Activated T-cell treated with anti-CD3 and anti-CD28 coated beads, Interleukin-2, amount 50 U/mL, for 72 hours (primary cell): ENCODE data around the gene LRP3. TPM values are rescaled to one million over a fixed set of nuclear protein-coding genes. Genes with fewer than 3 reads are reported as not detected.
A peak's percentile ranks its signal among the peaks of the same experiment; 100 is the strongest.
"Not testable (repeated sequence)": the region's sequence is repeated elsewhere in the genome, so short reads cannot be mapped to it uniquely, and the experiment has no call there.

Experiments
- ATAC-seq, 2 donors: fragments of 150-1000 bp; cut with Tn5 transposase; replicated peaks in 1 of 2; 2 replicates each; pipeline ENCODE4 v1.10.0; 2021; ENCODE audit warnings: moderate library complexity in 2 of 2, mild to moderate bottlenecking in 1 of 2
- DNase-seq, 2 donors: peaks; one replicate each; pipeline ENCODE4 v3.0.0; 2021 to 2022; ENCODE audit warnings: mixed read lengths in 1 of 2
- H3K27ac Mint-ChIP-seq: one replicate; pipeline ENCODE4 v1.8.0; 2022; ENCODE audit warnings: mild to moderate bottlenecking, moderate library complexity, mixed read lengths
- H3K27me3 Mint-ChIP-seq: one replicate; pipeline ENCODE4 v1.8.0; 2022; ENCODE audit warnings: low read depth, mixed read lengths
- H3K36me3 Mint-ChIP-seq, 2 donors: one replicate each; pipeline ENCODE4 v1.8.0; 2022; ENCODE audit warnings: mixed read lengths in 2 of 2, mild to moderate bottlenecking in 1 of 2; ENCODE audit not compliant: insufficient read depth in 2 of 2
- H3K4me1 Mint-ChIP-seq: one replicate; pipeline ENCODE4 v1.8.0; 2022; ENCODE audit warnings: low read depth, mixed read lengths
- H3K4me3 Mint-ChIP-seq, 2 donors: one replicate each; pipeline ENCODE4 v1.8.0; 2022; ENCODE audit warnings: mild to moderate bottlenecking in 2 of 2, mixed read lengths in 2 of 2, moderate library complexity in 2 of 2
- H3K9me3 Mint-ChIP-seq, 2 donors: one replicate each; pipeline ENCODE4 v1.8.0; 2022; ENCODE audit warnings: mixed read lengths in 2 of 2
- total RNA-seq, 2 donors: library from RNA; stranded (reverse); gene quantifications; one replicate each; pipeline ENCODE4 v1.2.3, GENCODE V29; 2022

Gene LRP3
- total RNA-seq, 2 donors from 2014 or later = 0.10 TPM; not detected in 1

- no peak for ATAC-seq
- no peaks in the 10 kb centered on the region for H3K36me3 Mint-ChIP-seq
- H3K27ac Mint-ChIP-seq = no peak overlapping the region
- peaks cover 12% of the 10 kb centered on the region for H3K4me1 Mint-ChIP-seq
- no peak overlapping the region for H3K4me3 Mint-ChIP-seq
- H3K9me3 Mint-ChIP-seq = no peaks in the 10 kb centered on the region
- peaks cover 8% of the 10 kb centered on the region for H3K27me3 Mint-ChIP-seq
- DNase-seq = no peak
Measured at GRCh38 chr19:33187183-33187540, 7.0 kb upstream of the LRP3 start.

GRCh38 chr19:33189453-33189852 lies 4.7 kb upstream of the LRP3 start:
- Mint-ChIP-seq H3K4me3 (no peak overlapping the region), H3K36me3 (no peaks in the 10 kb centered on the region), H3K9me3 (no peaks in the 10 kb centered on the region)

DNA sequence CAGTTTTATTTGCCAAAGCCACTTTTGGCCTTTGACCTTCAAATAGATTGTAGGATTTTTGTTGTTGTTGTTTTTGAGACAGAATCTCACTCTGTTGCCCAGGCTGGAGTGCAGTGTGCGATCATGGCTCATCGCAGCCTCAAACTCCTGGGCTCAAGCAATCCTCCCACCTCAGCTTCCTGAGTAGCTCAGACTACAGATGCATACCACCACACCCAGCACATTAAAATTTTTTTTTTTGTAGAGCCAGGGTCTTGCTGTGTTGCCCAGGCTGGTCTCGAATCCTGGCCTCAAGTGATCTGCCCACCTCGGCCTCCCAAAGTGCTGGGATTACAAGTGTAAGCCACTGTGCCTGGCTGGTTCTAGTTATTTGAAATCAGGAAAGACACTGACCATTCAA lies 3.0 kb upstream of the LRP3 start:
- H3K27me3 Mint-ChIP-seq = peaks cover 25% of the 10 kb centered on the region
- not testable (repeated sequence) for DNase-seq, ATAC-seq, H3K9me3 Mint-ChIP-seq, H3K36me3 Mint-ChIP-seq, H3K4me3 Mint-ChIP-seq, H3K4me1 Mint-ChIP-seq, H3K27ac Mint-ChIP-seq

More at GRCh38 chr19:33189453-33189852, 4.7 kb upstream of the LRP3 start:
- ATAC-seq (no peak), DNase-seq (no peak)
- Mint-ChIP-seq H3K27ac (no peak overlapping the region), H3K4me1 (peaks cover 12% of the 10 kb centered on the region), H3K27me3 (peaks cover 25% of the 10 kb centered on the region)

DNA sequence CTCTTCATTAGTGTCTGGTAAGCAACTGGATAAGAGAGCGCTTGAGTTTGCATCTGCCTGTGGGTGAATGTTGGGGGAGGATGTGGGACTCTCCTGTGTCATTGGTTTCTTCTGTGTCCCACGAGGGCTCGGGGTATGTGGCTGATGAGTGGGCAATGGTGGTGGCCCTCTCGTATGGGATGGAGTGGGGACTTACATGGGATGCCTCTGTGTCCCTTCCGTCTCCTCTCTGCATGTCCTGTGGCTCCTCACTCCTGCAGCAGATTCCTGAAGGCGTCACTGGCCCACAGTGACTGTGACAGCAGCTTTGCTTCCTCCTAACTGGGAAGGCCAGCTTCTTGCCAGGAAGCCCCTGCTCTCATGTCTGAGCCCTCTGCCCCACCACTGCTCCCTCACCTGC lies 2.6 kb upstream of the LRP3 start:
- Mint-ChIP-seq H3K27me3 (peaks cover 26% of the 10 kb centered on the region), H3K4me3 (no peak overlapping the region), H3K36me3 (no peaks in the 10 kb centered on the region), H3K27ac (no peak overlapping the region), H3K4me1 (peaks cover 3% of the 10 kb centered on the region), H3K9me3 (no peaks in the 10 kb centered on the region)
- ATAC-seq (no peak), DNase-seq (no peak)

- Mint-ChIP-seq H3K4me1 (no peaks in the 10 kb centered on the region), H3K27ac (no peak overlapping the region), H3K4me3 (no peak overlapping the region), H3K9me3 (no peaks in the 10 kb centered on the region), H3K36me3 (no peaks in the 10 kb centered on the region), H3K27me3 (peaks cover 32% of the 10 kb centered on the region)
- DNase-seq (no peak), ATAC-seq (no peak)
Measured at GRCh38 chr19:33192010-33192409, 2.1 kb upstream of the LRP3 start.

GRCh38 chr19:33193269-33193864 lies 763 bp upstream of the LRP3 start:
- DNase-seq (no peak), ATAC-seq (no peak)
- peak overlapping the region; percentile 64 to 65 for H3K4me3 Mint-ChIP-seq
- H3K4me1 Mint-ChIP-seq = no peaks in the 10 kb centered on the region
- H3K27ac Mint-ChIP-seq = no peak overlapping the region
- peaks cover 32% of the 10 kb centered on the region for H3K27me3 Mint-ChIP-seq
- H3K36me3 Mint-ChIP-seq = no peaks in the 10 kb centered on the region
- H3K9me3 Mint-ChIP-seq = no peaks in the 10 kb centered on the region

DNA sequence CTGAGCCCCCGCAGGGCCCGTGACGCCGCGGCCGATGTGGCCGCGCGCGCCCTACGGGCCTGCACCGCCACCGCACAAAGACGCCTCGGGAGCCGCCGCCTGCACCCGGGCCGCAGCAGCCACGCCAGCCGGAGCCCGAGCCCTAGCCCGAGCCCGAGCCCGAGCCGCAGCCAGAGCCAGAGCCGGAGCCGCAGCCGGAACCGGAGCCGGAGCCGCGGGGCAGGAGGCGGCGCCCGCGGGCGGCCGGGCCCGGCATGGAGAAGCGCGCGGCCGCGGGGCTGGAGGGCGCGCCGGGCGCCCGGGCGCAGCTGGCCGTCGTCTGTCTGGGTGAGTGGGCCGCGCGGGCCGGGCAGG lies 379 bp downstream of the LRP3 start:
- peaks cover 32% of the 10 kb centered on the region for H3K27me3 Mint-ChIP-seq
- no peak overlapping the region for H3K4me3 Mint-ChIP-seq
- ATAC-seq (peak; percentile 34 to 44), DNase-seq (no peak)
- H3K9me3 Mint-ChIP-seq = no peaks in the 10 kb centered on the region
- no peaks in the 10 kb centered on the region for H3K4me1 Mint-ChIP-seq
- no peak overlapping the region for H3K27ac Mint-ChIP-seq
- H3K36me3 Mint-ChIP-seq = no peaks in the 10 kb centered on the region

DNA sequence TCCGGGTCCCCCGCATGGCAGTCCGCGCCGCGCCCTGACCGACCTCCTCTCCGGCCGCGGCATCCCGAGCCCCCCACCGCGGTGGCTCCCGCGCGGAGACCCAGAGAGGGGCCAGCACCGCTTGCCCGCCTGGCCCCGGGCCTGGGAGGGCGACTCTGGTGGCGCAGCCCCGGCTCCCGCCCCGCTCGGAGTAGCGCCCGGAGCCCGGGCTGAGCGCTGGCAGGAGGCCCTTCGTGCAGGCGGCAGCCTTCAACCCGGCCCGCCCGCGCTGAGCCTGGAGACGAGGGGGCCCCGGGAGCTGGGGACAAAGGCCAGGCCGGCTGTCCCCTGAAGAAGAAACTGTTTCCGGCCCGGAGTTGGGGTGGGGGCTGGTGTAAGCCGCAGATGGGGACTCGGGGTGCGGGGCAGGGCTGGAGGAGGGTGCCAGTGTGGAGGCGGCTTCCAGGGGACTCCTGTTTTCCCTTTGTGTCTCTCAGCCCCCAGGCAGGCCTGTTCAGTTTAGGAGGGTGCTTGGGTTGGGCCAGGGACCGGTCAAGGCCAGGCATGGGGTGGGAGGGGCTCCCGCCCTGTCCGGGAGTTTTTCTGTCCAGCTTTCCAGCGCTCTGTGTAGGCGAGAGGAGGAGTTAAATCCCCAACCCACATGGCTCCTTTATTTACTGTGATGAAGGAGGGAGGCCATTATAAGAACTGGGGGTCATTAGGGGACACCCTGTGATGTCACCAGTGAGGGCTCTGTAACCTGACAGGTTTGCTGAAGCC lies 935 bp downstream of the LRP3 start:
- H3K4me3 Mint-ChIP-seq = peak overlapping the region; percentile 36 to 55
- no peak for DNase-seq

GRCh38 chr19:33195645-33196347 lies 1.7 kb downstream of the LRP3 start:
- DNase-seq = no peak
- no peak for ATAC-seq
- Mint-ChIP-seq H3K4me1 (no peaks in the 10 kb centered on the region), H3K27me3 (peaks cover 32% of the 10 kb centered on the region), H3K9me3 (no peaks in the 10 kb centered on the region), H3K36me3 (no peaks in the 10 kb centered on the region), H3K27ac (no peak overlapping the region), H3K4me3 (no peak overlapping the region)

More for the DNA sequence above, 935 bp downstream of the LRP3 start:
- H3K9me3 Mint-ChIP-seq = no peaks in the 10 kb centered on the region
- H3K4me1 Mint-ChIP-seq = no peaks in the 10 kb centered on the region
- peaks cover 32% of the 10 kb centered on the region for H3K27me3 Mint-ChIP-seq
- H3K27ac Mint-ChIP-seq = no peak overlapping the region
- H3K36me3 Mint-ChIP-seq = no peaks in the 10 kb centered on the region
- peak in 1 of 2 donors; percentile 19 for ATAC-seq

GRCh38 chr19:33196446-33197193 lies 2.5 kb downstream of the LRP3 start:
- H3K27me3 Mint-ChIP-seq = peaks cover 29% of the 10 kb centered on the region

GRCh38 chr19:33197591-33198000 lies 3.5 kb downstream of the LRP3 start:
- Mint-ChIP-seq H3K27ac (no peak overlapping the region), H3K9me3 (no peaks in the 10 kb centered on the region), H3K36me3 (no peaks in the 10 kb centered on the region), H3K4me3 (no peak overlapping the region), H3K4me1 (no peaks in the 10 kb centered on the region), H3K27me3 (peaks cover 20% of the 10 kb centered on the region)
- DNase-seq = no peak
- ATAC-seq = no peak

More at GRCh38 chr19:33196446-33197193, 2.5 kb downstream of the LRP3 start:
- H3K4me1 Mint-ChIP-seq = no peaks in the 10 kb centered on the region
- no peak overlapping the region for H3K4me3 Mint-ChIP-seq
- H3K9me3 Mint-ChIP-seq = no peaks in the 10 kb centered on the region
- ATAC-seq (no peak), DNase-seq (no peak)
- H3K27ac Mint-ChIP-seq = no peak overlapping the region
- no peaks in the 10 kb centered on the region for H3K36me3 Mint-ChIP-seq

DNA sequence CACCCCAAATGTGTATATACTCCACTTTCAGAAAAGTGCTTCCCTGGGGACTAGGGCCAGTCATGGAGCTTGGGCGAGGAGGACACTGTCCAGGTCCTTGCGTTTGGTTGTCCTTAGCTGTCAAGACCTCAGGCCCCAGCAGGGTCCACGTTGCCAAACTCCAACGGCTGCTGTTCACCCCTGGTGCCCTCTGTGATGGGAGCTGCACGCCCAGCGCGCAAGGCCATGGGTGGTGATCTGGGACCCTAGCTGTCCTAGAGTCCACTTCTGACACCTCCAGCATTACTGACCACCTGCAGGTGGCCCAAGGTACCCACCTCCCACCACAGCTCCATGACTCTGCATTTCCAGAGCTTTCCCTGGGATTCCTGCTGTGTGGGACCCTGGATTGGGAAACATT lies 4.0 kb downstream of the LRP3 start:
- Mint-ChIP-seq H3K27ac (no peak overlapping the region), H3K9me3 (no peaks in the 10 kb centered on the region), H3K36me3 (no peaks in the 10 kb centered on the region), H3K4me3 (no peak overlapping the region), H3K4me1 (no peaks in the 10 kb centered on the region), H3K27me3 (peaks cover 14% of the 10 kb centered on the region)
- ATAC-seq = no peak
- no peak for DNase-seq
